ENCODE data around the gene IL5RA. TPM values are rescaled to one million over a fixed set of nuclear protein-coding genes. Genes with fewer than 3 reads are reported as not detected.

Gene IL5RA, protein sequence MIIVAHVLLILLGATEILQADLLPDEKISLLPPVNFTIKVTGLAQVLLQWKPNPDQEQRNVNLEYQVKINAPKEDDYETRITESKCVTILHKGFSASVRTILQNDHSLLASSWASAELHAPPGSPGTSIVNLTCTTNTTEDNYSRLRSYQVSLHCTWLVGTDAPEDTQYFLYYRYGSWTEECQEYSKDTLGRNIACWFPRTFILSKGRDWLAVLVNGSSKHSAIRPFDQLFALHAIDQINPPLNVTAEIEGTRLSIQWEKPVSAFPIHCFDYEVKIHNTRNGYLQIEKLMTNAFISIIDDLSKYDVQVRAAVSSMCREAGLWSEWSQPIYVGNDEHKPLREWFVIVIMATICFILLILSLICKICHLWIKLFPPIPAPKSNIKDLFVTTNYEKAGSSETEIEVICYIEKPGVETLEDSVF
- total RNA-seq: not detected in 2 replicates

DNA sequence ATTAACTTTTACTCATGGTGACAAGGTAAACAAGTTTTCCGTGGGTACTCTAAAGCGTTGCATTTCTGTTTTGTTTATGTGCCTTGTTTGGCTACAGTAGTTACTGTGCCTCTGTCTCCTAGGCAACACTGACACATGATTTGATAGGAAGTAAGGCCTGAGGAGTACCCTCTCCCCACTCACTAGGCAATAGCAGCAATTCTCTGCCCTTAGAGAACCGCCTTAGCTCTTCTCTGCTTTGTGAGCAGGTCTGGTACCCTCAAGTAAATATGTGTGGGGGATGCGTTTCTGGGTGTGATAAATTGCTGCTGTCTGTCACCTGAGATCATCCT, at the start of gene IL5RA:
TSS of gene IL5RA (minus strand) at position 76 of the 332 bp plus-strand sequence. CDS start 5,390 bp downstream, outside the sequence.

DNA sequence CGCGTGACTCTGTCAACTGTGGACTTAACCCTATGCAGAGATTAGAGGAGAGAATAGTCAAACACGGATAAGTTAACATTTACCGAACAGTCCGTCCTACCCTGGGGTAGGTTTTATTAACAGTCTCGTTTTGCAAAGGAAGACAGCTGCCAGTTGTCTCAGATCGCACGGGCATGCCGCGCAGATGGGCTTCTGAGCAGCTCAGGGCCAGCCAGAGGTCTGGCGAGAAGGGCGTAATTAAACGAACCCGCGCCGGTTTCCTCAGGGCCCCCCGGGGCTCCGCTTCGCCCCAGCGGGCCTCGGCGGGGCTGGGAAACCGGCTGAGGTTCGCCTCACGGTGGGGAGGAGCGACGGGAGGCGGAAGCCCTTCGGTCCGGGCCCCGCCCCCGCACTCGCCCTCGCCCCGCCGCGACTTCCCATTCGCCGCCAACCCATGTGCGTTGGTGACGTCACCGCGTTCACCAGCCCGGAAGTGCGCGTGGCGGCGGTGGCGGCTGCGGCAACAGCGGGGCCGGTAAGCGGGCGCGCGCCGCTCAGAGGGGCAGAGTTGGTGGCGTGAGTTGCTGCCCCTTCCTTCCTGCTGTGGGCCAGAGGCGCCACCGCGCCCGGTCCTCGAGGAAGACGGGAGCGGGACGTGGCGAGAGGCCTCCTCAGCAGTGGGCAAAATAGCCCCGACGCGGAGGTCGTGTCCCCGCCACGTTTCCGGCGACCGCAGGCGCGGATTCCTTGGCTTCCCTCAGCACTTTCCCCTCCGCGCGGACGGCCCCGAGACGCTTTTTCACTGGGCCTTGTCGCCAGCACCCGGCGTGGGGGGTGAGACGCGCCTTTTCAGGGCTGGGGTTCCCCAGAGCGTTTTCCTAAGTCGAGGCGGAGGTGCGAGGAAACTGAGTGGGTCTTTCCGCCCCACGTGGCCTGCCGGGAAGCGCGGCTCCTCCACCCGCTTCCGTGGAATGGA, 16.6 kb upstream of the IL5RA start, which contains the start of gene TRNT1:
TSS of gene TRNT1 (plus strand) at position 464 of the 955 bp plus-strand sequence. CDS start 2,101 bp downstream, outside the sequence.

Other genes starting within 250 kb of the IL5RA start
- 22.5 and 36.0 TPM in 2 replicates for gene TRNT1, start 16.6 kb upstream of the IL5RA start, total RNA-seq
- 47.4 and 58.1 TPM in 2 replicates for gene CRBN, start 69.3 kb upstream of the IL5RA start, total RNA-seq